HEK293 (cell line): ENCODE data around the gene SORCS3.

Experiments
- CTCF ChIA-PET: fragments of 350-600 bp; formaldehyde crosslinking; extraction: SDS; loops from one replicate; lab custom pipeline; 2021; ENCODE audit warnings: antibody characterized with exemption; lab: Yijun Ruan, JAX
- POLR2A ChIA-PET: fragments of 300-600 bp; formaldehyde crosslinking; extraction: SDS; loops from one replicate; lab custom pipeline; 2020; ENCODE audit warnings: antibody characterized with exemption, inconsistent platforms; lab: Yijun Ruan, JAX
- H3K27ac ChIP-seq: fragments of 200-500 bp; sonication (Bioruptor generic); 2 replicates; pipeline ENCODE4 v1.5.1; 2014; ENCODE audit warnings: low read depth, low read length, control low read depth, inconsistent platforms; ENCODE audit errors: extremely low read depth
- H3K36me3 ChIP-seq, 2 experiments: fragments of 200-500 bp in 1 of 2; sonication (Bioruptor generic) in 1 of 2; 1 replicate in 1 of 2; 2 replicates in 1 of 2; pipeline ENCODE4 v1.5.1; 2014 to 2017; ENCODE audit warnings: inconsistent platforms in 2 of 2, low read length in 2 of 2; ENCODE audit not compliant: control insufficient read depth in 2 of 2, insufficient read depth in 1 of 2
- H3K4me1 ChIP-seq: fragments of 200-500 bp; sonication (Bioruptor generic); 2 replicates; pipeline ENCODE4 v1.5.1; 2014; ENCODE audit warnings: mild to moderate bottlenecking, low read length, inconsistent platforms; ENCODE audit not compliant: control insufficient read depth, insufficient read depth
- H3K4me3 ChIP-seq: 2 replicates; pipeline ENCODE4 v1.5.1; 2011; ENCODE audit warnings: low read depth, mild to moderate bottlenecking, control low read depth, low read length, moderate library complexity
- H3K9me3 ChIP-seq: fragments of 200-500 bp; sonication (Bioruptor generic); 2 replicates; pipeline ENCODE4 v1.5.1; 2014; ENCODE audit warnings: low read depth, low read length, inconsistent platforms; ENCODE audit not compliant: control insufficient read depth, insufficient read depth
- EGR2 ChIP-seq: fragments of 450-650 bp; formaldehyde crosslinking; IDR thresholded peaks from 2 replicates; pipeline ENCODE4 v1.5.1; 2016; ENCODE audit warnings: low read depth, missing biosample characterization, missing genetic modification characterization
- GLI4 ChIP-seq: fragments of 450-650 bp; formaldehyde crosslinking; IDR thresholded peaks from 2 replicates; pipeline ENCODE4 v1.5.1; 2016; ENCODE audit warnings: missing biosample characterization, missing genetic modification characterization
- KLF7 ChIP-seq: fragments of 450-650 bp; formaldehyde crosslinking; IDR thresholded peaks from 2 replicates; pipeline ENCODE4 v1.5.1; 2016; ENCODE audit warnings: missing biosample characterization, missing genetic modification characterization, borderline replicate concordance
- REST ChIP-seq: fragments of 450-650 bp; formaldehyde crosslinking; IDR thresholded peaks from 2 replicates; pipeline ENCODE4 v1.5.1; 2016; ENCODE audit warnings: missing biosample characterization, missing genetic modification characterization
- SP2 ChIP-seq: fragments of 450-650 bp; formaldehyde crosslinking; IDR thresholded peaks from 2 replicates; pipeline ENCODE4 v1.5.1; 2016; ENCODE audit warnings: missing biosample characterization, missing genetic modification characterization
- WT1 ChIP-seq: fragments of 450-650 bp; formaldehyde crosslinking; IDR thresholded peaks from 2 replicates; pipeline ENCODE4 v1.5.1; 2016; ENCODE audit warnings: missing biosample characterization, missing genetic modification characterization
- ZBTB11 ChIP-seq: fragments of 450-650 bp; formaldehyde crosslinking; conservative IDR thresholded peaks from 2 replicates; pipeline ENCODE4 v1.5.1; 2016; ENCODE audit warnings: low read depth, missing biosample characterization, missing genetic modification characterization
- ZBTB17 ChIP-seq: fragments of 450-650 bp; formaldehyde crosslinking; IDR thresholded peaks from 2 replicates; pipeline ENCODE4 v1.5.1; 2016; ENCODE audit warnings: missing biosample characterization, missing genetic modification characterization
- ZEB2 ChIP-seq: fragments of 450-650 bp; formaldehyde crosslinking; IDR thresholded peaks from 2 replicates; pipeline ENCODE4 v1.5.1; 2016; ENCODE audit warnings: missing biosample characterization, missing genetic modification characterization
- ZIC2 ChIP-seq: fragments of 450-650 bp; formaldehyde crosslinking; IDR thresholded peaks from 2 replicates; pipeline ENCODE4 v1.5.1; 2016; ENCODE audit warnings: missing biosample characterization, missing genetic modification characterization
- ZNF140 ChIP-seq: fragments of 450-650 bp; formaldehyde crosslinking; IDR thresholded peaks from 2 replicates; pipeline ENCODE4 v1.5.1; 2016; ENCODE audit warnings: missing biosample characterization, missing genetic modification characterization
- ZNF239 ChIP-seq: fragments of 450-650 bp; formaldehyde crosslinking; IDR thresholded peaks from 2 replicates; pipeline ENCODE4 v1.5.1; 2016; ENCODE audit warnings: missing biosample characterization, missing genetic modification characterization
- ZNF391 ChIP-seq: fragments of 450-650 bp; formaldehyde crosslinking; IDR thresholded peaks from 2 replicates; pipeline ENCODE4 v1.5.1; 2016; ENCODE audit warnings: low read depth, missing biosample characterization, missing genetic modification characterization, borderline replicate concordance
- ZNF394 ChIP-seq: fragments of 450-650 bp; formaldehyde crosslinking; IDR thresholded peaks from 2 replicates; pipeline ENCODE4 v1.5.1; 2016; ENCODE audit warnings: missing biosample characterization, missing genetic modification characterization, mild to moderate bottlenecking, moderate library complexity, borderline replicate concordance
- ZNF501 ChIP-seq: fragments of 450-650 bp; formaldehyde crosslinking; IDR thresholded peaks from 2 replicates; pipeline ENCODE4 v1.5.1; 2016; ENCODE audit warnings: missing biosample characterization, missing genetic modification characterization
- ZNF555 ChIP-seq: fragments of 450-650 bp; formaldehyde crosslinking; conservative IDR thresholded peaks from 2 replicates; pipeline ENCODE4 v1.5.1; 2017; ENCODE audit warnings: missing biosample characterization, mild to moderate bottlenecking, missing genetic modification characterization, inconsistent platforms
- ZNF560 ChIP-seq: fragments of 450-650 bp; formaldehyde crosslinking; IDR thresholded peaks from 2 replicates; pipeline ENCODE4 v1.5.1; 2017; ENCODE audit warnings: missing biosample characterization, missing genetic modification characterization, borderline replicate concordance
- ZNF621 ChIP-seq: fragments of 450-650 bp; formaldehyde crosslinking; IDR thresholded peaks from 2 replicates; pipeline ENCODE4 v1.5.1; 2017; ENCODE audit warnings: missing biosample characterization, missing genetic modification characterization
- ZNF658 ChIP-seq: fragments of 450-650 bp; formaldehyde crosslinking; IDR thresholded peaks from 2 replicates; pipeline ENCODE4; 2016; ENCODE audit warnings: missing biosample characterization, missing genetic modification characterization
- ZNF747 ChIP-seq: fragments of 450-650 bp; formaldehyde crosslinking; IDR thresholded peaks from 2 replicates; pipeline ENCODE4 v1.5.1; 2016; ENCODE audit warnings: missing biosample characterization, missing genetic modification characterization
- ZNF76 ChIP-seq: fragments of 450-650 bp; formaldehyde crosslinking; IDR thresholded peaks from 2 replicates; pipeline ENCODE4; 2016; ENCODE audit warnings: low read depth, missing biosample characterization, missing genetic modification characterization, borderline replicate concordance
- ZNF776 ChIP-seq: fragments of 450-650 bp; formaldehyde crosslinking; IDR thresholded peaks from 2 replicates; pipeline ENCODE4 v1.5.0; 2017; ENCODE audit warnings: missing biosample characterization, missing genetic modification characterization, borderline replicate concordance
- ZNF785 ChIP-seq: fragments of 450-650 bp; formaldehyde crosslinking; IDR thresholded peaks from 2 replicates; pipeline ENCODE4 v1.5.1; 2016; ENCODE audit warnings: missing biosample characterization, missing genetic modification characterization
- ZSCAN16 ChIP-seq: fragments of 450-650 bp; formaldehyde crosslinking; IDR thresholded peaks from 2 replicates; pipeline ENCODE4 v1.5.1; 2016; ENCODE audit warnings: missing biosample characterization, missing genetic modification characterization
- TF ChIP-seq, protein P1 (sequence below): fragments of 450-650 bp; formaldehyde crosslinking; IDR thresholded peaks from 2 replicates; pipeline ENCODE4 v1.5.1; 2016; ENCODE audit warnings: missing biosample characterization, missing genetic modification characterization
- TF ChIP-seq, protein P2 (sequence below): fragments of 450-650 bp; formaldehyde crosslinking; optimal IDR thresholded peaks from 2 replicates; pipeline ENCODE3; 2016; ENCODE audit warnings: missing biosample characterization, mild to moderate bottlenecking, missing genetic modification characterization

SORCS3 gene

GRCh38 chr10:105171945-105172344, 530.9 kb downstream of the SORCS3 start:
- ChIA-PET POLR2A (no interaction called here), CTCF (no interaction called here)
- no peaks in the 10 kb centered on the region for H3K9me3 ChIP-seq
- H3K27ac ChIP-seq, result no peak overlapping the region
- no peaks in the 10 kb centered on the region for H3K4me1 ChIP-seq
- no peak overlapping the region for H3K4me3 ChIP-seq
- no peaks in the 10 kb centered on the region for H3K36me3 ChIP-seq
- TF ChIP-seq REST (tag by site-specific recombination) (no peak), ZNF560 (no peak), EGR2 (tag by site-specific recombination) (no peak), GLI4 (tag by site-specific recombination) (no peak), ZNF76 (tag by site-specific recombination) (no peak), ZEB2 (tag by site-specific recombination) (no peak), KLF7 (tag by site-specific recombination) (no peak), ZNF621 (no peak), ZBTB17 (tag by site-specific recombination) (no peak), ZNF555 (tag by site-specific recombination) (no peak), ZNF140 (no peak), ZNF785 (no peak), ZNF747 (tag by site-specific recombination) (no peak)

DNA sequence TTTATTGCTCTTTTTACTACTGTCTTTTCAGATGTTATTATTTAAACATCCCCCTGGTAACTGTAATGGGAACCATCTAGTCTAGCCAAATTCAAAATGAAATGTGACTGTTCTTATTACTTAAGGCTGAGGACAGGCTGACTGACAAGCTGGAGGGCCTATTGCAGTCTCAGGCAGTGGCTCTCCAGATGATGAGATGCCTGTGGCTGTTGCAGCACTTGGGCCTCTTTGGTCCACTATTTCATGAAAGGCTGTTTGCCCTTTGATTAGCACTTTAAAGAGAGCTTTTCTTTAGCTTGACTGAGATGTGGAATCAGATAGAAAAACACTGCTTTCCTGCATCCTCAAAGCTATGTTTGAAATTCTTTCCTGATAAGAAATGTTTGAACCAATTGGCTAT, 540.5 kb downstream of the SORCS3 start:
- ChIA-PET POLR2A (no interaction called here), CTCF (no interaction called here)
- Histone ChIP-seq H3K4me3 (no peak overlapping the region), H3K9me3 (no peaks in the 10 kb centered on the region), H3K36me3 (no peaks in the 10 kb centered on the region), H3K27ac (no peak overlapping the region), H3K4me1 (no peaks in the 10 kb centered on the region)
- no peak for TF ChIP-seq WT1 (tag by site-specific recombination)
- TF ChIP-seq, protein P1, sequence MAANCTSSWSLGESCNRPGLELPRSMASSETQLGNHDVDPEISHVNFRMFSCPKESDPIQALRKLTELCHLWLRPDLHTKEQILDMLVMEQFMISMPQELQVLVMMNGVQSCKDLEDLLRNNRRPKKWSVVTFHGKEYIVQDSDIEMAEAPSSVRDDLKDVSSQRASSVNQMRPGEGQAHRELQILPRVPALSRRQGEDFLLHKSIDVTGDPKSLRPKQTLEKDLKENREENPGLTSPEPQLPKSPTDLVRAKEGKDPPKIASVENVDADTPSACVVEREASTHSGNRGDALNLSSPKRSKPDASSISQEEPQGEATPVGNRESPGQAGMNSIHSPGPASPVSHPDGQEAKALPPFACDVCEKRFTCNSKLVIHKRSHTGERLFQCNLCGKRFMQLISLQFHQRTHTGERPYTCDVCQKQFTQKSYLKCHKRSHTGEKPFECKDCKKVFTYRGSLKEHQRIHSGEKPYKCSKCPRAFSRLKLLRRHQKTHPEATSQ (tag by site-specific recombination), result no peak
- no peak for TF ChIP-seq ZBTB11 (tag by site-specific recombination)
- TF ChIP-seq ZNF776, result no peak
- TF ChIP-seq ZNF394 (tag by site-specific recombination), result no peak
- no peak for TF ChIP-seq ZNF658 (tag by site-specific recombination)
- no peak for TF ChIP-seq ZSCAN16 (tag by site-specific recombination)
- no peak for TF ChIP-seq ZIC2 (tag by site-specific recombination)
- TF ChIP-seq, protein P2, sequence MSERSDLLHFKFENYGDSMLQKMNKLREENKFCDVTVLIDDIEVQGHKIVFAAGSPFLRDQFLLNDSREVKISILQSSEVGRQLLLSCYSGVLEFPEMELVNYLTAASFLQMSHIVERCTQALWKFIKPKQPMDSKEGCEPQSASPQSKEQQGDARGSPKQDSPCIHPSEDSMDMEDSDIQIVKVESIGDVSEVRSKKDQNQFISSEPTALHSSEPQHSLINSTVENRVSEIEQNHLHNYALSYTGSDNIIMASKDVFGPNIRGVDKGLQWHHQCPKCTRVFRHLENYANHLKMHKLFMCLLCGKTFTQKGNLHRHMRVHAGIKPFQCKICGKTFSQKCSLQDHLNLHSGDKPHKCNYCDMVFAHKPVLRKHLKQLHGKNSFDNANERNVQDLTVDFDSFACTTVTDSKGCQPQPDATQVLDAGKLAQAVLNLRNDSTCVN (tag by site-specific recombination), result no peak
- no peak for TF ChIP-seq SP2 (tag by site-specific recombination)
- TF ChIP-seq ZNF501 (tag by site-specific recombination), result no peak
- TF ChIP-seq ZNF391 (tag by site-specific recombination), result no peak
- no peak for TF ChIP-seq ZNF239 (tag by site-specific recombination)
